Adrenal gland (tissue), 5 donors: ENCODE data around the gene PHLDB3.

Source experiments
- POLR2A ChIP-seq, 2 donors: fragments of 450-650 bp; IDR thresholded peaks; one replicate each; pipeline ENCODE4 v1.6.1; 2017; ENCODE audit warnings: antibody characterized with exemption in 2 of 2, mild to moderate bottlenecking in 2 of 2, moderate library complexity in 1 of 2
- TF ChIP-seq, protein P1 (sequence below), 6 experiments: fragments of 450-650 bp in 4 of 6; fragments of 200-600 bp in 2 of 6; sonication (generic) in 1 of 6; IDR thresholded peaks; 1 replicate in 5 of 6; 2 replicates in 1 of 6; pipeline versions ENCODE4 v1.5.1 to v1.8.0; 2016 to 2021; ENCODE audit warnings: antibody characterized with exemption in 6 of 6, mild to moderate bottlenecking in 2 of 6, moderate library complexity in 1 of 6
- donor health status: DM: no; HTN: no; CAD: no.

DNA sequence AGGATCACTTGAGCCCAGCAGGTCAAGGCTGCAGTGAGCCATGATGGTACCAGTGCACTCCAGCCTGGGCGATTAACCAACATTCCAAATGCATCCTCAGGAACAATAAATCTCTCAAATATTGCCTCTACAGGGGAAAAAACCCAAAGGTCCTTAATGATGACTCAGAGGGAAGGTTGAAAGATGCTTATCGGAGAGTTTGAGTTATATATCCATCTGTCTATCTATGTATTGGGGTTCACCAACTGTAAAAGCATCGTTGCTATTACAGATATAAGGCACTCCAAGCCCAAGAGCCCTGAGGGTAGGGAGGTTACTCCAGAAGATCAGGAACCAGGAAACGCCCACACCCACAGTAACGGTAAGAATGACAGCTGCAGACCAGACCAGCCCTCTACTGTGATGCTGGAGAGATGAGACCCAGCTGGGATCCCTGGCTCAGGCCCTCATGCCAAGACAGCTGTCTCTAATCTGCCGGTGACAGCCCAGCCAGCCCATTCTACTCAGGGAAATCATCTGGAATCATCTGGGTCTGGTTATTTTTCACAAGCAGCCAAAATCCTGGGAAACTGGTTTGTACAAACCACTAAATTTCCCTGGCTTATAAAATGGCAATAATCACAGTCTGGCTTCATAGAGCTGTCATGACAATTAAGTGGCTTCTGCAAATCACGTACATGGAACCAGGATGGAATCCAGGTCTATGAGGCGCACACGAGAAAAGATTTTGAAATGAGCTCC is 66.1 kb downstream of the PHLDB3 start:
- TF ChIP-seq, protein P1, sequence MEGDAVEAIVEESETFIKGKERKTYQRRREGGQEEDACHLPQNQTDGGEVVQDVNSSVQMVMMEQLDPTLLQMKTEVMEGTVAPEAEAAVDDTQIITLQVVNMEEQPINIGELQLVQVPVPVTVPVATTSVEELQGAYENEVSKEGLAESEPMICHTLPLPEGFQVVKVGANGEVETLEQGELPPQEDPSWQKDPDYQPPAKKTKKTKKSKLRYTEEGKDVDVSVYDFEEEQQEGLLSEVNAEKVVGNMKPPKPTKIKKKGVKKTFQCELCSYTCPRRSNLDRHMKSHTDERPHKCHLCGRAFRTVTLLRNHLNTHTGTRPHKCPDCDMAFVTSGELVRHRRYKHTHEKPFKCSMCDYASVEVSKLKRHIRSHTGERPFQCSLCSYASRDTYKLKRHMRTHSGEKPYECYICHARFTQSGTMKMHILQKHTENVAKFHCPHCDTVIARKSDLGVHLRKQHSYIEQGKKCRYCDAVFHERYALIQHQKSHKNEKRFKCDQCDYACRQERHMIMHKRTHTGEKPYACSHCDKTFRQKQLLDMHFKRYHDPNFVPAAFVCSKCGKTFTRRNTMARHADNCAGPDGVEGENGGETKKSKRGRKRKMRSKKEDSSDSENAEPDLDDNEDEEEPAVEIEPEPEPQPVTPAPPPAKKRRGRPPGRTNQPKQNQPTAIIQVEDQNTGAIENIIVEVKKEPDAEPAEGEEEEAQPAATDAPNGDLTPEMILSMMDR (IDR thresholded peaks at IDR 0.05), result no peak
- TF ChIP-seq POLR2A (IDR thresholded peaks at IDR 0.05), result no peak
